ENCODE results near the gene CCT3. TPM values are rescaled to one million over a fixed set of nuclear protein-coding genes. Genes with fewer than 3 reads are reported as not detected.

The CCT3 gene
- total RNA-seq, 2 experiments from 2014 or later, result 266 to 269 TPM

GRCh38 chr1:156316909-156317308, 21.2 kb downstream of the CCT3 start:
- peaks cover 66% of the 10 kb centered on the region for H3K36me3 Mint-ChIP-seq (ENCODE audit: low read depth)
- H3K27ac Mint-ChIP-seq, result no peak overlapping the region
- H3K4me1 Mint-ChIP-seq (ENCODE audit: low read depth), result no peaks in the 10 kb centered on the region
- no peaks in the 10 kb centered on the region for H3K27me3 Mint-ChIP-seq (ENCODE audit: low read depth)
- no peak for ATAC-seq
- H3K9me3 Mint-ChIP-seq (ENCODE audit: insufficient read depth), result no peaks in the 10 kb centered on the region
- ChIA-PET POLR2A (no interaction called here), CTCF (interaction anchor here (1.3 to 3.2 kb wide), 4 partner anchors 69 to 220 kb away, joined by 3 to 24 read pairs (median 4); no protein-coding TSS in a partner anchor)
- H3K4me3 Mint-ChIP-seq, result no peak overlapping the region
- DNase-seq, result no peak

GRCh38 chr1:156310962-156311361, 27.1 kb downstream of the CCT3 start:
- ChIA-PET CTCF (no interaction called here), POLR2A (no interaction called here)
- H3K4me1 Mint-ChIP-seq (ENCODE audit: low read depth), result no peaks in the 10 kb centered on the region
- DNase-seq, result no peak
- H3K4me3 Mint-ChIP-seq, result no peak overlapping the region
- no peak for ATAC-seq
- H3K27ac Mint-ChIP-seq, result no peak overlapping the region
- H3K27me3 Mint-ChIP-seq (ENCODE audit: low read depth), result no peaks in the 10 kb centered on the region
- no peaks in the 10 kb centered on the region for H3K9me3 Mint-ChIP-seq (ENCODE audit: insufficient read depth)
- peaks cover 58% of the 10 kb centered on the region for H3K36me3 Mint-ChIP-seq (ENCODE audit: low read depth)

GRCh38 chr1:156308078-156308477, 30.0 kb downstream of the CCT3 start:
- Mint-ChIP-seq H3K27ac (no peak overlapping the region), H3K27me3 (ENCODE audit: low read depth) (no peaks in the 10 kb centered on the region), H3K4me3 (no peak overlapping the region), H3K9me3 (ENCODE audit: insufficient read depth) (no peaks in the 10 kb centered on the region), H3K36me3 (ENCODE audit: low read depth) (peaks cover 51% of the 10 kb centered on the region), H3K4me1 (ENCODE audit: low read depth) (no peaks in the 10 kb centered on the region)
- no peak for ATAC-seq
- ChIA-PET CTCF (interaction anchor here (0.8 to 1.8 kb wide), 2 partner anchors 10 to 11 kb away, joined by 3 to 10 read pairs; no protein-coding TSS in a partner anchor), POLR2A (interaction anchor here (0.9 kb wide), 1 partner anchor 25 kb away, joined by 4 read pairs; the partner anchor contains the start of gene SMG5)
- no peak for DNase-seq

- ATAC-seq (no peak), DNase-seq (no peak)
- Mint-ChIP-seq H3K27me3 (ENCODE audit: low read depth) (no peaks in the 10 kb centered on the region), H3K4me1 (ENCODE audit: low read depth) (no peaks in the 10 kb centered on the region), H3K27ac (no peak overlapping the region), H3K4me3 (no peak overlapping the region), H3K36me3 (ENCODE audit: low read depth) (peaks cover 33% of the 10 kb centered on the region), H3K9me3 (ENCODE audit: insufficient read depth) (no peaks in the 10 kb centered on the region)
- ChIA-PET POLR2A (no interaction called here), CTCF (no interaction called here)
Measured at GRCh38 chr1:156305215-156305614, 32.9 kb downstream of the CCT3 start.

GRCh38 chr1:156303241-156303640, 34.9 kb downstream of the CCT3 start:
- Mint-ChIP-seq H3K4me1 (ENCODE audit: low read depth) (no peaks in the 10 kb centered on the region), H3K4me3 (no peak overlapping the region), H3K27me3 (ENCODE audit: low read depth) (no peaks in the 10 kb centered on the region), H3K36me3 (ENCODE audit: low read depth) (peaks cover 22% of the 10 kb centered on the region), H3K27ac (no peak overlapping the region), H3K9me3 (ENCODE audit: insufficient read depth) (no peaks in the 10 kb centered on the region)
- CTCF ChIA-PET, result interaction anchor here (0.7 to 1.9 kb wide), 3 partner anchors 15 to 237 kb away, joined by 3 to 13 read pairs (median 3); partner anchors contain the start of gene SMG5
- POLR2A ChIA-PET, result interaction anchor here (2.0 kb wide), 1 partner anchor 21 kb away, joined by 4 read pairs; the partner anchor contains the start of gene SMG5
- DNase-seq, result no peak
- ATAC-seq, result no peak

GRCh38 chr1:156298852-156299357, 39.2 kb downstream of the CCT3 start, which contains the start of gene VHLL:
Gene VHLL (minus strand): TSS chr1:156299307. CDS start chr1:156299189, 118 bp downstream.
- ATAC-seq (no peak), DNase-seq (no peak)
- Mint-ChIP-seq H3K27me3 (ENCODE audit: low read depth) (no peaks in the 10 kb centered on the region), H3K27ac (no peak within 1 kb of the TSS), H3K4me1 (ENCODE audit: low read depth) (peaks cover 19% of the 10 kb centered on the region), H3K9me3 (ENCODE audit: insufficient read depth) (no peaks in the 10 kb centered on the region), H3K4me3 (no peak within 1 kb of the TSS), H3K36me3 (ENCODE audit: low read depth) (peaks cover 6% of the 10 kb centered on the region)
- CTCF ChIA-PET, result no interaction called here
- POLR2A ChIA-PET, result no interaction called here

GRCh38 chr1:156295391-156295947, 42.6 kb downstream of the CCT3 start, which contains the start of gene GLMP:
Gene GLMP (minus strand): TSS chr1:156295679. CDS start chr1:156295645, 34 bp downstream.
- CTCF ChIA-PET, result interaction anchor here (1.1 to 1.2 kb wide), 2 partner anchors 11 to 150 kb away, joined by 3 to 4 read pairs; partner anchors contain the start of gene TMEM79
- DNase-seq, result peak; percentile 79
- Mint-ChIP-seq H3K4me3 (peak within 1 kb of the TSS; percentile 91), H3K9me3 (ENCODE audit: insufficient read depth) (no peaks in the 10 kb centered on the region), H3K27ac (peak within 1 kb of the TSS; percentile 83), H3K4me1 (ENCODE audit: low read depth) (peaks cover 19% of the 10 kb centered on the region), H3K27me3 (ENCODE audit: low read depth) (no peaks in the 10 kb centered on the region), H3K36me3 (ENCODE audit: low read depth) (peaks cover 3% of the 10 kb centered on the region)
- POLR2A ChIA-PET, result interaction anchor here (0.6 to 3.3 kb wide), 3 partner anchors 9 to 23 kb away, joined by 3 to 25 read pairs (median 3); partner anchors contain the start of genes SMG5 and TMEM79
- peak; percentile 90 for ATAC-seq

- Mint-ChIP-seq H3K27me3 (ENCODE audit: low read depth) (no peaks in the 10 kb centered on the region), H3K9me3 (ENCODE audit: insufficient read depth) (no peaks in the 10 kb centered on the region), H3K36me3 (ENCODE audit: low read depth) (peaks cover 8% of the 10 kb centered on the region), H3K4me1 (ENCODE audit: low read depth) (peaks cover 19% of the 10 kb centered on the region), H3K4me3 (no peak overlapping the region), H3K27ac (no peak overlapping the region)
- ChIA-PET POLR2A (interaction anchor here (3.3 kb wide), 1 partner anchor 11 kb away, joined by 25 read pairs; the partner anchor contains the start of genes SMG5 and TMEM79), CTCF (interaction anchor here (1.1 kb wide), 1 partner anchor 11 kb away, joined by 4 read pairs; the partner anchor contains the start of gene SMG5)
- ATAC-seq (no peak), DNase-seq (no peak)
Measured at GRCh38 chr1:156293895-156294294, 44.2 kb downstream of the CCT3 start.

- Mint-ChIP-seq H3K9me3 (ENCODE audit: insufficient read depth) (no peaks in the 10 kb centered on the region), H3K27me3 (ENCODE audit: low read depth) (no peaks in the 10 kb centered on the region), H3K4me1 (ENCODE audit: low read depth) (peaks cover 19% of the 10 kb centered on the region), H3K27ac (no peak overlapping the region), H3K36me3 (ENCODE audit: low read depth) (peaks cover 12% of the 10 kb centered on the region), H3K4me3 (no peak overlapping the region)
- CTCF ChIA-PET, result no interaction called here
- ATAC-seq (no peak), DNase-seq (no peak)
- POLR2A ChIA-PET, result interaction anchor here (3.3 kb wide), 1 partner anchor 11 kb away, joined by 25 read pairs; the partner anchor contains the start of genes SMG5 and TMEM79
Measured at GRCh38 chr1:156293098-156293434, 45.0 kb downstream of the CCT3 start.

- H3K27ac Mint-ChIP-seq, result peak overlapping the region; percentile 19
- CTCF ChIA-PET, result no interaction called here
- no peak overlapping the region for H3K4me3 Mint-ChIP-seq
Measured at GRCh38 chr1:156291226-156292061, 46.6 kb downstream of the CCT3 start.

GRCh38 chr1:156289857-156290256, 48.2 kb downstream of the CCT3 start:
- peaks cover 10% of the 10 kb centered on the region for H3K4me1 Mint-ChIP-seq (ENCODE audit: low read depth)
- H3K9me3 Mint-ChIP-seq (ENCODE audit: insufficient read depth), result no peaks in the 10 kb centered on the region
- ChIA-PET CTCF (no interaction called here), POLR2A (no interaction called here)
- H3K27ac Mint-ChIP-seq, result no peak overlapping the region
- ATAC-seq (no peak), DNase-seq (no peak)
- peaks cover 17% of the 10 kb centered on the region for H3K36me3 Mint-ChIP-seq (ENCODE audit: low read depth)
- H3K27me3 Mint-ChIP-seq (ENCODE audit: low read depth), result no peaks in the 10 kb centered on the region
- H3K4me3 Mint-ChIP-seq, result no peak overlapping the region

More at GRCh38 chr1:156291226-156292061, 46.6 kb downstream of the CCT3 start:
- Mint-ChIP-seq H3K27me3 (ENCODE audit: low read depth) (no peaks in the 10 kb centered on the region), H3K9me3 (ENCODE audit: insufficient read depth) (no peaks in the 10 kb centered on the region), H3K36me3 (ENCODE audit: low read depth) (peaks cover 13% of the 10 kb centered on the region), H3K4me1 (ENCODE audit: low read depth) (peaks cover 19% of the 10 kb centered on the region)
- DNase-seq, result no peak
- no peak for ATAC-seq
- POLR2A ChIA-PET, result no interaction called here

Data from activated CD8-positive, alpha-beta T cell treated with anti-CD3 and anti-CD28 coated beads, Interleukin-2, amount 10 ng/mL, durations not matched to agents 7 days and 5 days (primary cell).